Measurements from ENCODE around the gene LYST.
"Not testable (repeated sequence)": the region's sequence is repeated elsewhere in the genome, so short reads cannot be mapped to it uniquely, and the experiment has no call there.

Gene LYST

DNA sequence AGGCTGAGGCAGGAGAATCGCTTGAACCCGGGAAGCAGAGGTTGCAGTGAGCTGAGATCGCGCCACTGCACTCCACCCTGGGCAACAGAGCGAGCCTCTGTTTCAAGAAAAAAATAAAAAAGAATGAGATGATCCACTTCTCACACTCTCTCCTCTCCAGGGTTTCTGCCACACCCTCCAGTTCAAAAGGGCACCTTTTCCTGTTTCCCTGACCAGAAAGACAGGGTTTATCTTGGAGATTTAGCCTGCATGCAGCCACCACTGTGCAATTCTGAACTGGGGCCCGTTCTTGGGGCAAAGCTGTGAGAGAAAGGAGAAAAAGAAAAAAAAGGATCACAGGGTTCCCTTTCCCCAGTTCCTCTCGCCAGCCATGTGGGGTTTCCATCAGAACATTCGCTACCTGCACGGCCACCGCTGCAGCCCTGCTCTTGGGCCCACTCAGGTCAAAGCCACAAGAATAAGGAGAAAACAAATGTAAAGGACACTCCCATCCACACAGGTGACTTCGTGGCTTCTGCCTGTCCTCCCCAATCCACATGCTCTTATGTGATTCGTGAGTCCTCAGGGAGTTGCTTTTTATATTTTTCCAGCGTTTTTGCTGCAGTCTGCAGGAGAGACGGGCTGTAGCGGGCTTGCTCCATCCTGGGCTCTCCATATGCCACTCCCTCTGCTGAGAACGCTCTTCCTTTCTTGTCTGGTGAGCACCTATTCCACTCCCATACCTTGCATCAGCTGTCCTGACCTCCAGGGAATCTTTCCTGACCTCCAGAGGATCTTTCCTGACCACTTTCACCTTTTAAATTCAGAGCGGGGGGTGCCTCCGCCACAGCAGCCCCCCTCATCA lies 243.5 kb downstream of the LYST start:
- no peak for ATAC-seq
- Mint-ChIP-seq H3K9me3 (no peaks in the 10 kb centered on the region), H3K27me3 (peaks cover 19% of the 10 kb centered on the region), H3K4me1 (no peaks in the 10 kb centered on the region), H3K4me3 (no peak overlapping the region), H3K27ac (no peak overlapping the region), H3K36me3 (ENCODE audit: low read depth) (no peaks in the 10 kb centered on the region)
- no peak for DNase-seq

DNA sequence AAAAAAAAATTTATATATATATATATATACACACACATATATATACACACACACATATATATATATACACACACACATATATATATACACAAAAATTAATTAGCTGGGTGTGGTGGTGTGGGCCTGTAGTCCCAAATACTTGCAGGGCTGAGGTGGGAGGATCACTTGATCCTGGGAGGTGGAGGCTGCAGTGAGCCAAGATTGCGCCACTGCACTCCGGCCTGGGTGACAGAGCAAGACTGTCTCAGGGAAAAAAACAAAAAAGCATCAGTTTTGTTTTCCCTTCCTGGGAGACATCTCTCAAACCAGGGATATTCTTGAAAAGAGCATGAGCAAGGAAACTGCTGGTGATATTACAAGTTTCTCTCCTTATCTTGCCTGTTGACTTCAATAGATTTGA lies 247.6 kb downstream of the LYST start:
- H3K27ac Mint-ChIP-seq; H3K36me3 Mint-ChIP-seq (ENCODE audit: low read depth); ATAC-seq; H3K4me1 Mint-ChIP-seq; H3K27me3 Mint-ChIP-seq; H3K4me3 Mint-ChIP-seq; H3K9me3 Mint-ChIP-seq; DNase-seq: not testable (repeated sequence)

DNA sequence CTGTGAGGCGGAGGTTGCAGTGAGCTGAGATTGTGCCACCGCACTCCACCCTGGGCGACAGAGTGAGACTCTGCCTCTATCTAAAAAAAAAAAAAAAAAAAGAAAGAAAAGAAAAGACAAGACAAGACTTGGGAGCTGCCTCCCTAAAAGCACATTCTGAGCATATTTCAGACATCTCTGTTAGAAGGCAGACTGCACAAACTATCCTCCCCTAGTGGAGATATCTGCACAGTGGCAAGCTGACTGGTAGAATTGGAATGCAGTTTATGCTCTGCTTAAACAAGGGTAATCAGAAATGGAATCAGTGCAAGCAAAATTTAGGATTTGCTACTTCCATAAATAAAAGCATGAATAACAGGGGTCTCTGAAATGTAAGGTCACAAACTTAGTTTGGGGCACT lies 248.9 kb downstream of the LYST start:
- DNase-seq, result no peak
- no peak overlapping the region for H3K4me3 Mint-ChIP-seq

DNA sequence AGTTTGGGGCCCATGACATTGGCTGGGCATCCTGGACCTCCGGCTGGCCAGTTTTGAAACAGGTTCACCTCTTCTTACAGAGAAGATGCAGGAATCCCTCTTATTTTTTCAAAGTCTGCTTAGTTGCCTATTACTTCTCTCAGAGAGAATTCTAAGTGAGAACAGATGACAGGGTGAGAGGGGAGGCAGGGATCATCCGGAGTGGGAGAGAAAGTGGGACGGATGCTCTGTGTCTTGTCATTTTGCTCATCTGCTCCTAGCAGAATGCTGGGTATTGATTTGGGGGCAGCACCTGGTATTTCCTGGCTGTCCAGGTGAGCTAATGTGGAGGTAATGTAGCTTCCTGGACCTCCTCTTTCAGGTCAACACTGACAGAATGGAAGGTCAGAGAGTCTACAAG lies 249.6 kb downstream of the LYST start:
- Mint-ChIP-seq H3K9me3 (no peaks in the 10 kb centered on the region), H3K27me3 (peaks cover 1% of the 10 kb centered on the region), H3K27ac (no peak overlapping the region), H3K4me3 (no peak overlapping the region), H3K4me1 (no peaks in the 10 kb centered on the region), H3K36me3 (ENCODE audit: low read depth) (no peaks in the 10 kb centered on the region)
- ATAC-seq (no peak), DNase-seq (no peak)

More for the DNA sequence above, 248.9 kb downstream of the LYST start:
- Mint-ChIP-seq H3K36me3 (ENCODE audit: low read depth) (no peaks in the 10 kb centered on the region), H3K27me3 (peaks cover 1% of the 10 kb centered on the region), H3K4me1 (no peaks in the 10 kb centered on the region), H3K27ac (no peak overlapping the region), H3K9me3 (no peaks in the 10 kb centered on the region)
- no peak for ATAC-seq

DNA sequence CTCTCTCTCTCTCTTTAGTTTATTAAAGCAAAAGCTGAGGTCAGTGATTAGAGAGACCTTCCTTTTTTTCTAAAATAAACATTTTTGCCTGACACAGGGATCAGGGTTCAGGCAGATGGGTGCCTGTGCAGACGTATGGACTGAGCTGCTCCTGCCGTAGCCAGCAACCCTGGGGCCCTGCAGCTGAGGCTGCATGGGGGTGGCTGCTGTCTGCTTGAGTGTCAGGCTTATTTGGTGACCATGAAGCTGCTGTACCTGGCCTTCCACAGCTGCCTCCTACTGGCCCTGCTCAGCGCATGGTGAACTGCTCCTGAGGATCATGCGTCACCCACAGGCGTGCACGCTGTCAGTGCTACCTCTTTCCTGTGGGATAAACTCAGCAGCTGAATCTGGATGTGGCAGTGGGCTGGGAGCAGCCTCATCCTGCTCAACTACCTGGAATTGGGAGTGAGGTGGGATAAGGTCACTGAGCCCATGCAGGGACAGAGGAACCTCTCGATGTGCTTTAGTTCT lies 252.2 kb downstream of the LYST start:
- H3K36me3 Mint-ChIP-seq (ENCODE audit: low read depth), result no peaks in the 10 kb centered on the region
- H3K27ac Mint-ChIP-seq, result no peak overlapping the region
- no peaks in the 10 kb centered on the region for H3K9me3 Mint-ChIP-seq
- peaks cover 1% of the 10 kb centered on the region for H3K27me3 Mint-ChIP-seq
- ATAC-seq (no peak), DNase-seq (no peak)
- H3K4me1 Mint-ChIP-seq, result no peaks in the 10 kb centered on the region
- H3K4me3 Mint-ChIP-seq, result no peak overlapping the region

DNA sequence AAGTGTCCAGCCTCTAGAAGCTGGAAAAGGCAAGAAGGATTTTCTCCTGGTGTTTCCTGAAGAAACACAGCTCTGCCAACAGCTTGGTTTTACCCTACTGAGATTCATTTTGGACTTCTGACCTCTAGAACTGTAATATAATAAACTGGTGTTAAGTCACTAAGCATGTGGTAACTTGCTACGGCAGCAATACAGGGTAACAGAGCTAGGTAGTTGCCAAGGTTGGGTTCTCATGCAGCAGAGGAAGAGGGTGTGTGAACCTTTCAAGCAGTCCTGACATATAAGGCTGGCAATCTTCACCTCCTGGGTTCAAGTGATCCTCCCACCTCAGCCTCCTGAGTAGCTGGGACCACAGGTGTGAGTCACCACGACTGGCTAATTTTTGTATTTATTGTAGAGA lies 253.1 kb downstream of the LYST start:
- Mint-ChIP-seq H3K9me3 (no peaks in the 10 kb centered on the region), H3K4me3 (no peak overlapping the region), H3K27me3 (peaks cover 1% of the 10 kb centered on the region), H3K36me3 (ENCODE audit: low read depth) (no peaks in the 10 kb centered on the region), H3K27ac (no peak overlapping the region), H3K4me1 (peaks cover 4% of the 10 kb centered on the region)
- DNase-seq (no peak), ATAC-seq (no peak)

DNA sequence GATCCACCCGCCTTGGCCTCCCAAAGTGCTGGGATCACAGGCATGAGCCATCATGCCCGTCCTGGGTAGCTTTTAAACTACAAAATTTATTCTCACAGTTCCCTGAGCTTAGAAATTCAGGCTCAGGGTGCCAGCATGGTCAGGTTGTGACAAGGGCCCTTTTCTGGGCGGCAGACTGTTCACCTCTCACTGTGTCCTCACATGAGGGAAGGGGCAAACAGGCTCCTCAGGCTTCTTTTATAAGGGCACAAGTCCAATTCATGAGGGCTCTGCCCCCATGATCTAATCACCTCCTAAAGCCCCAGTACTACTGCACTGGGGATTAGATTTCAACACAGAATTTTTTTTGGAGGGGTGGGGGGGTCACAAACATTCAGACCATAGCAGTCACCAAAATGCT lies 253.9 kb downstream of the LYST start:
- ATAC-seq (no peak), DNase-seq (no peak)
- Mint-ChIP-seq H3K27ac (no peak overlapping the region), H3K36me3 (ENCODE audit: low read depth) (no peaks in the 10 kb centered on the region), H3K4me1 (peaks cover 4% of the 10 kb centered on the region), H3K4me3 (no peak overlapping the region), H3K27me3 (peaks cover 1% of the 10 kb centered on the region), H3K9me3 (no peaks in the 10 kb centered on the region)
